Activated naive CD4-positive, alpha-beta T cell (primary cell): ENCODE measurements around the gene ZNF17.

Source experiments
- DNase-seq, 4 experiments: peaks; one replicate each; lab custom pipeline; 2025; lab: John Stamatoyannopoulos, UW

Gene ZNF17

GRCh38 chr19:57434386-57435061 lies 23.6 kb downstream of the ZNF17 start:
- no peak for DNase-seq

DNA sequence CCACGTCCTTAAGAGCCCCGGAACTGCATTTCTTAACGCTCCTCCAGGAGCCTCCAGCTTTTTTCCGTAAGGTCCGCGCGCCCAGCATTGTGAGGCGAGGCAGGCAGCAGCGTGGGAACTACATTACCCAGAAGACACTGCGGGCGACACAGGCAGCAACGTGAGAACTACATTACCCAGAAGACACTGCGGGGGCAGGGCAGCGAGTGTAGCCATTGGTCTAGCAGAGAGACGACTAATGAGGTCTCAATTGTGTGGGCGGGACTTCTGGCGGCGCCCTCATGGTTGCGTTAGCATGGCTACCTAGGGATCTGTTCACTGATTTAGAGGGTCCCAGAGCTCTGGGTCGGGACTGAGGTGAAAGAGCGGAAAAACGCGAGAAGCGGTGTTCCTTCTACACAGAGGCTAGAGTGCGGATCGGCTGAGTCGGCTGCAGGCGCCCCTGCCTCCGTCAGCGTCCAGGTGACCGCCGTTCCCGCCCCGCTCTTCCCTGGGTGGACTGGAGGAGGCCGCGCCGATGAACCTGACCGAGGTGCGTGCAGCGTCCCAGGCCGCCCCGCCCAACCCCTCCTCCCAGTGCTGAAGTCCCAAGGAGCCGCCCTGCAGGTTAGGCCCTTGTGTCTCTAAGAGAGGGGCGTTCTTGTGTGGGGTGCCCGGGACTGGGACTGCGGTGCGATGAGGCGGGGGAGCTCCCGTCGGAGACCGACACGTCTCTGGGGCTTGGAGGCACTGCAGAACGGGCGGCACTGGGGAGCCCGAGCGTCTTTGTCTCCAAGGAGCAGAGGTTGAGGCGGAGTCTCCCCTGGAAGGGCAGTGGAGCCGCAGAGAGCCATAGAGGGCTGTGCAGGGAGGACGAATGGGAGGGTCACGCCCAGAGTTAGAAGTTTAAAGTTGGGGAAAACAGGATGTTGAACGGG lies 24.4 kb downstream of the ZNF17 start, which contains the start of gene ZNF749:
ZNF749 (plus strand) TSS at position 264 of the 917 bp plus-strand sequence; CDS start at position 518, 254 bp downstream.
- peak; percentile 75 to 91 (median 86) for DNase-seq

GRCh38 chr19:57436417-57436816 lies 25.5 kb downstream of the ZNF17 start:
- DNase-seq = no peak

- DNase-seq = no peak
Observed at GRCh38 chr19:57437931-57438330, 27.0 kb downstream of the ZNF17 start.

GRCh38 chr19:57438925-57439324 lies 28.0 kb downstream of the ZNF17 start:
- no peak for DNase-seq

DNA sequence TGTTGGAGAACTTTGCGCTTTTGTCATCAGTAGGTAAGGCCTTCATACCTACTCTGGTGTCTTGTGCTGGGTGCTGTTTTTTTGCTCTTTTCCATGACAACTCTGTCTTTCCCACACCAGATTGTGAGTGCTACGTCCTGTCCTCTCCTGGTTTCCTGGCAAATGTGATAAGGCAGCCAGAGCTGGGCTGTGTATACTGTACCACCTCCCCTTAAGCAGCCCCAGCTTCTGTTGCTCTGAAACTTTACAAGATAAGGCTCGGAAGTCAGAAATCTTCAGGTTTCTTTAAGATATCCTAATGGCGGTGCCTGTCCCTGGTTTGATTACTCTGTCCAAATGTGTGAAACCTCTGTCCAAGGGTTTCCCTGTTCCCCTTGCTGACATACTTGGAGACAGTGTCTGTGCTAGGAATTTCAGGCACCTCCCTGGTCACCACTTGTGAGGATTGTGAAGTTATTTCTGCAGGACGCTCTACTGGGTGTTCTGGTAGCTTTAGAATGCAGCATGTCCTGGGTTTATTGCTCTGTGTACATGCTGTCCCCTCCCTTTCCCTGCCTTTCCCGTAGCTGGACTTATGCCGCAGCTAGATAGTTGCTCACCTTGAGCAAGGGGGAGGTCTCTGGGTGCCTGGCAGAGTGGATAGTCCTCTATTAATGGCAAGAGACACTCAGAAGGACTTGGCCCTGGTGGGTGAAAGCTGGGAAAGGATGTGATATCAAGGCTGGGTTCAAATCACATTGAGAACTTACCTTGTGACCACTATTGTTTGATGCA lies 31.2 kb downstream of the ZNF17 start:
- DNase-seq = no peak

GRCh38 chr19:57443121-57443696 lies 32.2 kb downstream of the ZNF17 start:
- DNase-seq = no peak

DNA sequence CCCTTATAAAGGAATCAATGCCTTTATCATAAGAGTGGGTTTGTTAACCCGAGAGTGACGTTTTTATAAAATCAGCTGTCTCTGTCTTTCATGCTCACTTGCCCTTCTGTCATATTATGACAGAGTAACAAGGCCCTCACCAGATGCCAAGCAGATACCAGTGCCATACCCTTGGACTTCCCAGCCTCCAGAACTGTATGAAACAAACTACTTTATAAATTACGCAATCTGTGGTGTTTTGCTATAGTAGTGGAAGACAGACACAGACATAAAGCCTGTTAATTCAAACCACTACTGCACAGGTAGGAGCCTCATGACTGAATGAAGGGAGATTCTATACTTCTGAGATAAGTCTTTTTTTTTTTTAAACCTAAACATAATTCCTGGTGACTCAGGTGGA lies 41.3 kb downstream of the ZNF17 start:
- DNase-seq = no peak

DNA sequence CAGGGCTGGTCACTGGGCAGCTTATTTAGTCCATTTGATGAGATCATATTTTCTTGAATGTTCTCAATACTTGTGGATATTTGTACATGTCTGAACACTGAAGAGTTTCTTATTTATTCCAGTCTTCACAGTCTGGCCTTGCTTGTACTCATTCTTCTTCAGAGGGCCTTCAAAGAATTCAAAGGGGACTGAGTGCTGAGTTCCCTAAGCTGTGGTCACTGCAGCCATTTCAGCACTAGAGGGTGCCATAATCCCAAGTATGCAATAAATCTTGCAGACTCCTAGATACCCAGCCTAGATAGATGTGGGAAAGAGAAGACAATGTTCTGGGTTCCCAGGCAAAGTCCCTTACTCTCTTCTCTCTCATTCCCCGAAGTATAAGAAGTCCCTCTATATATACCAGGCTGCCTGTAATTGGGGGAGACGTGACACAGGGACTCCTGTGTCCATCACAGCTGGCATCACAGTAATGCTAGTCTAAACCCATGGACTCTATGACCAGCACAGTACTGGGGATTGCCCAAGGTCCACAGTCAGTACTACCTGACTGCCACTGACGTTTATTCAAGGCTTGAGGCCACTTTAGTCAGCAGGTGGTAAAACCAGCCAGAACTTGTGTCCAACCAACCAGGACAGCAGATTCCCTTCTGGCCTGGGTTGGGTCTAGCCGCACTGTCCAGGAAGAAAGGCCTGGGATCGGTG lies 54.9 kb downstream of the ZNF17 start:
- DNase-seq = no peak

- DNase-seq = no peak
Observed at GRCh38 chr19:57466489-57466888, 55.5 kb downstream of the ZNF17 start.
